Chondrocyte (in vitro differentiated cells): ENCODE results near the gene MYADM. TPM values are rescaled to one million over a fixed set of nuclear protein-coding genes. Genes with fewer than 3 reads are reported as not detected.

Experiments
- DNase-seq: peaks from one replicate; pipeline ENCODE4 v3.0.0; 2021; ENCODE audit warnings: mixed read lengths, low spot score
- H3K27ac Mint-ChIP-seq: one replicate; pipeline ENCODE4 v1.8.0; 2021; ENCODE audit warnings: mild to moderate bottlenecking, moderate library complexity, mixed read lengths; ENCODE audit not compliant: unreplicated experiment
- H3K27me3 Mint-ChIP-seq: 2 replicates; pipeline ENCODE4 v1.8.0; 2021; ENCODE audit warnings: low read depth, mixed read lengths
- H3K36me3 Mint-ChIP-seq: 2 replicates; pipeline ENCODE4 v1.8.0; 2021; ENCODE audit warnings: low read depth, mixed read lengths
- H3K4me1 Mint-ChIP-seq: 2 replicates; pipeline ENCODE4 v1.8.0; 2021; ENCODE audit warnings: low read depth, mild to moderate bottlenecking, mixed read lengths
- H3K4me3 Mint-ChIP-seq: one replicate; pipeline ENCODE4 v1.8.0; 2021; ENCODE audit warnings: mild to moderate bottlenecking, moderate library complexity, mixed read lengths; ENCODE audit not compliant: unreplicated experiment
- H3K9me3 Mint-ChIP-seq: 2 replicates; pipeline ENCODE4 v1.8.0; 2021; ENCODE audit warnings: low read depth, mixed read lengths
- total RNA-seq: library from RNA; stranded (reverse); gene quantifications from 3 replicates; pipeline ENCODE4 v1.2.1, GENCODE V29; 2021
- TF ChIP-seq, protein P1 (sequence below): fragments of 200-600 bp; sonication (generic); IDR thresholded peaks from 2 replicates; pipeline ENCODE4 v1.5.0; 2021; ENCODE audit warnings: antibody characterized with exemption, mild to moderate bottlenecking, moderate library complexity

MYADM gene
- total RNA-seq, 1 donor from 2014 or later: 292 TPM

DNA sequence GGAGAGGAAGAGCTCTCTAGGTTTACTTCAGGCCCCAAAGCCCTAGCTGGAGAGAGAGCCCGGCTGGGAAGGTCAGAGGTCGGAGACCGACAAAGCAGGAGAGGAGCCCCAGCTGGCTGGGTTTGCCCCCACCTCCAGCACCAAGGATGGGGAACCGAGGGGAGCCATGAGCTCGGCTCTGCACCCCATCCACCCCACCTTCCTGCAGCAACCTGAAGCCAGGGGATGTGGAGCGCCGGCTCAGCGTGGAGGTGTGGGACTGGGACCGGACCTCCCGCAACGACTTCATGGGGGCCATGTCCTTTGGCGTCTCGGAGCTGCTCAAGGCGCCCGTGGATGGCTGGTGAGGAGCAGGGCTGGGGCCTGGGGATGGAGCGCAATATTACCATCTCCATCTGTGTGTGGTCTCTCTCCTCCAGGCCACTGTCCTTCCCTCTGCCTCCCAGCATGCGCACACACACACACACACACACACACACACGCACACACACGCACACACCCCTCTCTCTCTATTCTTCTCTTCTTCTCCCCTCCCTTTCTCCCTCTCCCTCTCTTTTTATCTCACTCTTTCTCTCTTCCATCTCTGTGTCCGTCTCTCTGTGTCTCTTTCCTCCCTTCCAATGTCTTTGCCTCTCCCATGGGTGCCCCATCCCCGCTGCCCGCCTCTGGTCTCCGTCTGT is 24.8 kb downstream of the MYADM start:
- Mint-ChIP-seq H3K4me1 (no peaks in the 10 kb centered on the region), H3K4me3 (no peak overlapping the region), H3K27ac (no peak overlapping the region), H3K36me3 (no peaks in the 10 kb centered on the region), H3K9me3 (no peaks in the 10 kb centered on the region), H3K27me3 (peaks cover 41% of the 10 kb centered on the region)
- DNase-seq: no peak
- TF ChIP-seq, protein P1, sequence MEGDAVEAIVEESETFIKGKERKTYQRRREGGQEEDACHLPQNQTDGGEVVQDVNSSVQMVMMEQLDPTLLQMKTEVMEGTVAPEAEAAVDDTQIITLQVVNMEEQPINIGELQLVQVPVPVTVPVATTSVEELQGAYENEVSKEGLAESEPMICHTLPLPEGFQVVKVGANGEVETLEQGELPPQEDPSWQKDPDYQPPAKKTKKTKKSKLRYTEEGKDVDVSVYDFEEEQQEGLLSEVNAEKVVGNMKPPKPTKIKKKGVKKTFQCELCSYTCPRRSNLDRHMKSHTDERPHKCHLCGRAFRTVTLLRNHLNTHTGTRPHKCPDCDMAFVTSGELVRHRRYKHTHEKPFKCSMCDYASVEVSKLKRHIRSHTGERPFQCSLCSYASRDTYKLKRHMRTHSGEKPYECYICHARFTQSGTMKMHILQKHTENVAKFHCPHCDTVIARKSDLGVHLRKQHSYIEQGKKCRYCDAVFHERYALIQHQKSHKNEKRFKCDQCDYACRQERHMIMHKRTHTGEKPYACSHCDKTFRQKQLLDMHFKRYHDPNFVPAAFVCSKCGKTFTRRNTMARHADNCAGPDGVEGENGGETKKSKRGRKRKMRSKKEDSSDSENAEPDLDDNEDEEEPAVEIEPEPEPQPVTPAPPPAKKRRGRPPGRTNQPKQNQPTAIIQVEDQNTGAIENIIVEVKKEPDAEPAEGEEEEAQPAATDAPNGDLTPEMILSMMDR: no peak

GRCh38 chr19:53892981-53893325 is 25.3 kb downstream of the MYADM start:
- Mint-ChIP-seq H3K27me3 (peaks cover 46% of the 10 kb centered on the region), H3K36me3 (no peaks in the 10 kb centered on the region), H3K4me1 (no peaks in the 10 kb centered on the region), H3K9me3 (no peaks in the 10 kb centered on the region), H3K4me3 (no peak overlapping the region), H3K27ac (no peak overlapping the region)
- TF ChIP-seq, protein P1: no peak
- DNase-seq: no peak

GRCh38 chr19:53894707-53895106 is 27.0 kb downstream of the MYADM start:
- H3K36me3 Mint-ChIP-seq: no peaks in the 10 kb centered on the region
- H3K4me3 Mint-ChIP-seq: no peak overlapping the region
- no peaks in the 10 kb centered on the region for H3K4me1 Mint-ChIP-seq
- H3K9me3 Mint-ChIP-seq: no peaks in the 10 kb centered on the region
- no peak overlapping the region for H3K27ac Mint-ChIP-seq
- DNase-seq: no peak
- TF ChIP-seq, protein P1: no peak
- H3K27me3 Mint-ChIP-seq: peaks cover 51% of the 10 kb centered on the region

- no peaks in the 10 kb centered on the region for H3K9me3 Mint-ChIP-seq
- TF ChIP-seq, protein P1: no peak
- no peak for DNase-seq
- no peak overlapping the region for H3K4me3 Mint-ChIP-seq
- H3K36me3 Mint-ChIP-seq: no peaks in the 10 kb centered on the region
- peaks cover 47% of the 10 kb centered on the region for H3K27me3 Mint-ChIP-seq
- no peaks in the 10 kb centered on the region for H3K4me1 Mint-ChIP-seq
- H3K27ac Mint-ChIP-seq: no peak overlapping the region
Observed at GRCh38 chr19:53896682-53897081, 29.0 kb downstream of the MYADM start.

GRCh38 chr19:53897459-53897858 is 29.8 kb downstream of the MYADM start:
- Mint-ChIP-seq H3K4me3 (no peak overlapping the region), H3K27me3 (peaks cover 41% of the 10 kb centered on the region), H3K9me3 (no peaks in the 10 kb centered on the region), H3K27ac (no peak overlapping the region), H3K36me3 (no peaks in the 10 kb centered on the region), H3K4me1 (no peaks in the 10 kb centered on the region)
- no peak for DNase-seq
- TF ChIP-seq, protein P1: no peak
